T47D (cell line): ENCODE results near the gene NEK11.

Source experiments
- DNase-seq, 2 experiments: peaks; one replicate each; pipeline versions ENCODE4 v3.0.0 to v3.0.0-alpha.2; 2011 to 2012; ENCODE audit warnings: low read depth in 1 of 2, low spot score in 1 of 2
- JUND ChIP-seq: IDR thresholded peaks from 2 replicates; pipeline ENCODE4 v1.6.1; 2012; ENCODE audit warnings: low read depth
- in situ Hi-C: cut with HindIII; loops from 2 replicates; pipeline ENCODE4 v1.10.0; 2016; ENCODE audit warnings: low sequenced_read_pairs, low pct_unique_long_range_greater_than_20kb

NEK11 gene

DNA sequence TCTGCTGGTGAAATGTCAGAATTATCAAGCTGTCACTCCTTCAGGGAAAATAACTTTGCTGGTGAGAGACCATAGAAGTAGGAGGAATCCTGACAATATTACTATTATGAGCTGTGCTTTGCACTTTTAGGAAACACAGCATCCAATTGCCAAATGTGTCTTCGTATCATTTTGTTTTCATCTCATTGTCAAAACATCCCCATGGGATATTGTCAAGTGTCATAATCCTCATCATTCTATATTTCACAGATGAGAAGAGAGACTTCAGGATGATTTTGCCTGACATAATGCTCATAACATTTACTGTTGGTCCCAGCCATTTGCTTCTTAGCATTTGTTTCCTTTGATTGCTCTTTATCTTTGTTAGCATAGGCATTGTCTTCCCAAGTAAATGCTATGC lies 234.4 kb downstream of the NEK11 start:
- TF ChIP-seq JUND = no peak
- DNase-seq = no peak
- in situ Hi-C loops = no loop called here

GRCh38 chr3:131275556-131275955 lies 248.9 kb downstream of the NEK11 start:
- DNase-seq = no peak
- TF ChIP-seq JUND = no peak
- in situ Hi-C loops = no loop called here

GRCh38 chr3:131277836-131278497 lies 251.3 kb downstream of the NEK11 start:
- DNase-seq = peak in 1 of 2 experiments; percentile 23
- no peak for TF ChIP-seq JUND
- in situ Hi-C loops = no loop called here

- in situ Hi-C loops = no loop called here
- no peak for TF ChIP-seq JUND
- DNase-seq = no peak
These were observed 252.9 kb downstream of the NEK11 start for GRCh38 chr3:131279577-131279976.

DNA sequence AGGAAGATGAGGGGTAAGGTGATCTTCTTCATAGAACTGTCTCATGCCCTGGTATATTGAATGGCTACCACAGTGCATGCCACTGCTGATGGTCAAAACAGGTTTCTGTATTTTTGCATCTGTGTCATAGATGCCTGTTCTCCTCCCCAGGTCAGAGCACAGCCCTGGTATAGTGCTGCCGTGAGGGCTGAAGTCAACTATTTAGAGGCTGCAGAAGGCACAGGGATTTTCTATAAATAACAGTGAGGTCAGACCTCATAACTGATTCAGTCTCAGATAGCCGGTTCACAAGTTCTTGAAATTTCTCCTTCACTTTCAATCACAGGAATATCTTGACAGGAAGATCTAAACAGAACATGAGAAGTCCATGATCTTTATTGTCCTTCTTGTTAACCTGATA lies 255.7 kb downstream of the NEK11 start:
- TF ChIP-seq JUND = no peak
- in situ Hi-C loops = no loop called here
- no peak for DNase-seq

DNA sequence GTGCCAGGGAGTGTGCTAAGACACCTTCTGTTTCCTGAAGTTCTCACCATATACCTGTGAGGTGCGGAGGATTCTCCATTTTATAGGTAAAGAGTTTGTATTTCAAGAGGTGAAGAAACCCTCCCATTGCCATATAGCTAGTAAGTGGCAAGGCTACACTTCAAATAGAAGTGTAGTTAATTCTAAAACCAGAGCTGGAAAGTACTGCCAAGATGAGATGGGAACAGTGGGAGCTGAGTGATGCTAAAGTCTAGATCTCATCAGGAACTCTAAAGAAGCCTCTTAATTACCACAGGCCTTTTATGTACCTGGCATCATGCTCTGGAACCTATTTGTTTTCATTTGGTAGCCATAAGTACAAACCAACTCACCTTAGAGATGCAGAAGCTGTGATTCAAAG lies 256.3 kb downstream of the NEK11 start:
- DNase-seq = no peak
- no peak for TF ChIP-seq JUND
- in situ Hi-C loops = no loop called here

DNA sequence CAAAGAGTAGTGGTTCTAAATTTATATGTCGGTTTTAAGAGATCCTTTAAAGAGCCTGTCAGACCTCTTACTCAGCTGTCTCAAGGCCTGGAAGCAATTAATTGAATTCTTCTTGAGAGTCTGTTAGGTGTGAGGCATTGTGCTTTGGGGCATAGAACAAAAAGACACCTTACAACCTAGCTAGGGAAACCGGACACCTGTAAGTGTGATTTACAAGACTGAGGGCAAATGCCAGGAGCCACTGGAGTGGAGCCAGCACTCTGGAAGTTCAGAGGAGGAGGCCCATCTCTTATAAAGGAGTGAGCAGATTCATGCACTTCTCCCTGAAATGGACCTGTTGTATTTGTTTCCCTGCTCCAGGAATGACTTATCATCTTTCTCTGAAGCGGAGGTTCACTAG lies 257.2 kb downstream of the NEK11 start:
- peak in 1 of 2 experiments; percentile 27 for DNase-seq
- in situ Hi-C loops = no loop called here
- no peak for TF ChIP-seq JUND

DNA sequence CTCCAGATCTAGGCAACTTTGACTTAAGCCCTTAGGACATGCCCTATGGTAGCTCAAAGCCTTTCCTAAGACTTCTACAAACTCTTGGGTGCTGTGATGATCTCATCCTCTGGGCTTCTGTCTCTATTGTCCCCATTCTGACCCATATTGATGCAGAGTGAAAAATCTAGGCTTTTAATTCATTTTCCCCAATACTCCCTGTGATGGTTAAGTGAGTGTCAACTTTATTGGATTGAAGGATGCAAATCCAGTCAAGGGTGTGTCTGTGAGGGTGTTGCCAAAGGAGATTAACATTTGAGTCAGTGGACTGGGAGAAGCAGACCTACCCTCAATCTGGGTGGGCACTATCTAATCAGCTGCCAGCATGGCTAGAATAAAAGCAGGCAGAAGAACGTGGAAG lies 257.6 kb downstream of the NEK11 start:
- DNase-seq = no peak
- in situ Hi-C loops = no loop called here

DNA sequence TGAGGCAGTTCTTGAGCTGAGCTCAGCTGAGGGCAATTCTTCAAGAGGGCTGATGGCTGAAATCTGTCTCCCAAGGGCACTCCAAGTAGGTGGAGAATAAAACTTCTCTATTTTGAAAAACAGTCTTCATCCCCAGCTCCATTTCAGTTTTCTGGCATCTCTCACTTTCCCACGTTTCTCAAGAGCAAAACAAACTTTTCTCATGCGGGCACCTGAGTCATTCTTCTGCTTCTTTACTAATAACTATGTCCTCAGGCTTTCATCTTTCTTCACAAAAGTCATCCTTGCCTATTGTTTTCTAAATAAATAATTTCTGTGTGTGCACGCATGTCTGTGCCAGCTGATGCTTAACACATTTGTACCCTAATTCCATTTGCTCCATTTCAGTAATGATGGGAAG lies 258.8 kb downstream of the NEK11 start:
- in situ Hi-C loops = no loop called here
- no peak for DNase-seq
- no peak for TF ChIP-seq JUND

More for the DNA sequence above, 257.6 kb downstream of the NEK11 start:
- TF ChIP-seq JUND = no peak

DNA sequence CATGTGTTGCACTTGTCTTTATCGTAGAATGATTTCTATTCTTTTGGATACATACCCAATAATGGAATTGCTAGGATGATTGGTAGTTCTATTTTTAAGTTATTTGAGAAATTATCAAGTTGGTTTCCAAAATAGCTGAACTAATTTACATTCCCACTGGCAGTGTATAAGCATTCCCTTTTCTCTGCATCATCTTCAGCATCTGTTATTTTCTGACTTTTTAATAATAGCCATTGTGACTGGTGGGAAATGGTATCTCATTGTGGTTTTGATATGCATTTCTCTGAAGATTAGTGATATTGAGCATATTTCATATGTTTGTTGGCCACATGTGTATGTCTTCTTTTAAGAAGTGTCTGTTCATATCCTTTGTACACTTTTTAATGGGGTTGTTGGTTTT lies 273.2 kb downstream of the NEK11 start:
- TF ChIP-seq JUND = no peak
- in situ Hi-C loops = no loop called here

DNA sequence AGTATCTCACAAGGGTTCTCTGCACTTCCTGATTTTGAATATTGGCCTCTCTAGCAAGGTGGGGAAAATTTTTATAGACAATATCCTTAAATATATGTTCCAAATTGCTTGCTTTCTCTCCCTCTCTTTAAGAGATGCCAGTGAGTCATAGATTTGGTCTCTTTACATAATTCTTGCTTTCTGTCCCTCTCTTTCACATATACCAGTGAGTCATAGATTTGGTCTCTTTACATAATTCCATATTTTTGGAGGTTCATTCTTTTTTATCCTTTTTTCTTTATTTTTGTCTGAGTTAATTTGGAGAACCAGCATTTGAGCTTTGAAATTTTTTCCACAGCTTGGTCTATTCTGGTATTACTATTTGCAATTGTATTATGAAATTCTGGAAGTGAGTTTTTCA lies 277.2 kb downstream of the NEK11 start:
- in situ Hi-C loops = no loop called here
- no peak for DNase-seq
- no peak for TF ChIP-seq JUND

More for the DNA sequence above, 273.2 kb downstream of the NEK11 start:
- DNase-seq = no peak

DNA sequence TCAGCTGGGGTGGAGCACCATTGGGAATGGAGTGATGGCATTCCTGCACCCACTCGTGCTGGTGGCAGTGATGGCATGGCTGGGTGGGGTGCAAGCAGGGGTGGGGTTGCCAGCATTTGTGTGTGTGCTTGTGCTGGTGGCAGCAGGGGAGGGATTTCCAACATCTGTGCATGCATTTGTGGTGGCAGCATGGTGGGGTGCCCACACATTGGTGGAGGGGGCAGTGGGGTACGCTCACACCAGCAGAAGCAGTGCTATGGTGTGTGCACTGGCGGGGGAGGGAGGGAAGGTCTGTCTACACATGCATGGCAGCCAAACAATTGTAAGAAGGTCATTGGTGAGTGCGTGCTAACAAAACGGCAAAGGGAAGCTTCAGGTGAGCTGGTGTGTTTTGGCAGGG lies 278.2 kb downstream of the NEK11 start:
- no peak for TF ChIP-seq JUND
- in situ Hi-C loops = no loop called here
- DNase-seq = no peak

GRCh38 chr3:131306242-131306641 lies 279.6 kb downstream of the NEK11 start:
- in situ Hi-C loops = no loop called here
- no peak for TF ChIP-seq JUND
- no peak for DNase-seq

DNA sequence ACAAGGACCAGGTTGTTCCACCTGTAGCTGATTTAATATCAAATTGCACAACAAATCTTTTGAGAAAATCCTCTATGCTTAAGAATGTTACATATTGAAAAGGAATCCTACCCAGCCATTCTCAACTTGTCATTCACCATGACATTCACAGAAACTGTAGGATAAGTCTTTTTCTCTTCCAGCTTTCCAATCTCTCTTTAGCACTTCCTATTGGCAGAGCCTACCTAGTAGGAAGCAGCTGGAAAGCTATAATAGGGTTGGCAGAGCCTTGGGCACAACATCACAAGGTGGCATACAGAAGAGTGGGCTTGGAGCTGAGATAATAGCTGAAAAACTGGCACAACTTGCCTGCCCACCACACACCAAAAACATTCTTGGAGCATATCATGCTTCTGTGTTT lies 287.6 kb downstream of the NEK11 start:
- no peak for DNase-seq
- in situ Hi-C loops = no loop called here
- TF ChIP-seq JUND = no peak
